GM12878 (cell line): ENCODE results near the gene NR3C1. TPM values are rescaled to one million over a fixed set of nuclear protein-coding genes. Genes with fewer than 3 reads are reported as not detected.

Experiments used
- ATAC-seq: fragments of 200-7000 bp; cut with Tn5 transposase; 3 replicates; pipeline ENCODE4 v1.9.1; 2020; ENCODE audit warnings: mild to moderate bottlenecking, moderate library complexity
- BruUV-seq: library from RNA; stranded (reverse); fragments of 400-500 nt; replicated peaks from 2 replicates; lab custom pipeline; 2021; lab: Mats Ljungman, UMichigan
- CTCF ChIA-PET: fragments of 300-600 bp; sonication (Branson Sonifier 250); formaldehyde crosslinking; extraction: SDS; loops from one replicate; lab custom pipeline; 2021; ENCODE audit warnings: inconsistent platforms; lab: Yijun Ruan, JAX
- POLR2A ChIA-PET: fragments of 350-600 bp; formaldehyde crosslinking; extraction: SDS; loops from one replicate; lab custom pipeline; 2021; ENCODE audit warnings: inconsistent platforms; lab: Charles Lee
- RAD21 ChIA-PET: fragments of 300-600 bp; sonication (Branson Sonifier 250); formaldehyde crosslinking; loops from one replicate; lab custom pipeline; 2023; ENCODE audit warnings: antibody characterized with exemption; ENCODE audit not compliant: unreplicated experiment; lab: Charles Lee
- SMC1A ChIA-PET: fragments of 300-600 bp; sonication (Branson Sonifier 250); formaldehyde crosslinking; loops from one replicate; lab custom pipeline; 2023; ENCODE audit not compliant: unreplicated experiment, uncharacterized antibody; lab: Charles Lee
- DNase-seq: peaks from one replicate; pipeline ENCODE4 v3.0.0-alpha.2; 2011; ENCODE audit warnings: low read depth, low spot score
- FAIRE-seq: peaks from 3 replicates; lab custom pipeline; 2011; peaks lifted over from hg19 to GRCh38; lab: Jason Lieb, UNC
- H2AFZ ChIP-seq: 2 replicates; pipeline ENCODE4 v1.6.0; 2011; ENCODE audit warnings: low read depth, low read length, control low read depth; ENCODE audit not compliant: control insufficient read depth
- H3K27ac ChIP-seq: 2 replicates; pipeline ENCODE4 v1.5.1; 2011; ENCODE audit warnings: control low read depth; ENCODE audit not compliant: control insufficient read depth, insufficient read depth
- H3K27me3 ChIP-seq, 2 experiments: replicated peaks in 1 of 2; 2 replicates each; pipeline versions ENCODE4 v1.6.0 to v1.6.1; 2011; ENCODE audit warnings: low read length in 1 of 2; ENCODE audit not compliant: control insufficient read depth in 2 of 2, insufficient read depth in 2 of 2
- H3K36me3 ChIP-seq, 2 experiments: 2 replicates each; pipeline ENCODE4 v1.5.1; 2011; ENCODE audit warnings: low read length in 1 of 2; ENCODE audit not compliant: control insufficient read depth in 2 of 2, insufficient read depth in 2 of 2
- H3K4me1 ChIP-seq: 2 replicates; pipeline ENCODE4 v1.6.1; 2011; ENCODE audit warnings: mild to moderate bottlenecking, low read length, moderate library complexity, mixed read lengths; ENCODE audit not compliant: control insufficient read depth, insufficient read depth
- H3K4me2 ChIP-seq: 2 replicates; pipeline ENCODE4 v1.6.0; 2011; ENCODE audit warnings: control low read depth; ENCODE audit not compliant: control insufficient read depth, insufficient read depth
- H3K4me3 ChIP-seq: fragments of 200-600 bp; sonication (generic); 2 replicates; pipeline ENCODE4 v1.5.1; 2016
- H3K79me2 ChIP-seq: 2 replicates; pipeline ENCODE4 v1.6.0; 2011; ENCODE audit warnings: low read length; ENCODE audit not compliant: control insufficient read depth, insufficient read depth
- H3K9ac ChIP-seq: 2 replicates; pipeline ENCODE4 v1.8.0; 2011; ENCODE audit warnings: low read length, control low read depth, mixed read lengths; ENCODE audit not compliant: control insufficient read depth, insufficient read depth
- H3K9me3 ChIP-seq: replicated peaks from 3 replicates; pipeline ENCODE4 v1.5.1; 2011; ENCODE audit warnings: mild to moderate bottlenecking, low read length; ENCODE audit not compliant: control insufficient read depth, insufficient read depth
- H4K20me1 ChIP-seq: 2 replicates; pipeline ENCODE4 v1.6.0; 2011; ENCODE audit not compliant: control insufficient read depth, insufficient read depth
- BHLHE40 ChIP-seq, 2 experiments: fragments of 450-650 bp in 1 of 2; IDR thresholded peaks; 2 replicates each; pipeline ENCODE4 v1.6.1; 2011 to 2017; ENCODE audit warnings: low read depth in 2 of 2, borderline replicate concordance in 1 of 2, improper control_type of control experiment in 1 of 2, low read length in 1 of 2, mild to moderate bottlenecking in 1 of 2
- E2F8 ChIP-seq: fragments of 450-650 bp; IDR thresholded peaks from 2 replicates; pipeline ENCODE4 v1.6.1; 2018; ENCODE audit warnings: mild to moderate bottlenecking, low read depth, moderate library complexity; ENCODE audit not compliant: partially characterized antibody
- ELK1 ChIP-seq: IDR thresholded peaks from 2 replicates; pipeline ENCODE4 v1.6.1; 2012; ENCODE audit warnings: low read depth, low read length, improper control_type of control experiment
- ETV6 ChIP-seq, 2 experiments: fragments of 450-650 bp in 1 of 2; IDR thresholded peaks in 1 of 2; conservative IDR thresholded peaks in 1 of 2; 2 replicates each; pipeline ENCODE4 v1.6.1; 2014; ENCODE audit warnings: antibody characterized with exemption in 1 of 2, borderline replicate concordance in 1 of 2, low read depth in 1 of 2, mild to moderate bottlenecking in 1 of 2, moderate library complexity in 1 of 2
- FOS ChIP-seq: IDR thresholded peaks from 3 replicates; pipeline ENCODE4 v1.6.1; 2011; ENCODE audit warnings: borderline replicate concordance; ENCODE audit not compliant: insufficient read length; ENCODE audit errors: extremely low read depth
- IRF4 ChIP-seq: IDR thresholded peaks from 2 replicates; pipeline ENCODE4 v1.6.1; 2011; ENCODE audit warnings: low read depth, low read length
- JUNB ChIP-seq: IDR thresholded peaks from 2 replicates; pipeline ENCODE4 v1.6.1; 2016; ENCODE audit warnings: antibody characterized with exemption, mild to moderate bottlenecking
- MLLT1 ChIP-seq: fragments of 450-650 bp; IDR thresholded peaks from 2 replicates; pipeline ENCODE4 v1.6.1; 2016; ENCODE audit warnings: mild to moderate bottlenecking
- PAX5 ChIP-seq: IDR thresholded peaks from 2 replicates; pipeline ENCODE4 v1.6.1; 2011; ENCODE audit warnings: low read depth, low read length, borderline replicate concordance
- SMAD1 ChIP-seq: fragments of 450-650 bp; IDR thresholded peaks from 2 replicates; pipeline ENCODE4 v1.6.1; 2018; ENCODE audit warnings: mild to moderate bottlenecking, low read depth; ENCODE audit not compliant: partially characterized antibody
- SUZ12 ChIP-seq: fragments of 200-600 bp; sonication (generic); IDR thresholded peaks from one replicate; pipeline ENCODE4 v1.6.1; 2018; ENCODE audit warnings: antibody characterized with exemption, mild to moderate bottlenecking; ENCODE audit not compliant: unreplicated experiment
- TARDBP ChIP-seq: IDR thresholded peaks from 2 replicates; pipeline ENCODE4 v1.6.1; 2016; ENCODE audit warnings: borderline replicate concordance
- TBL1XR1 ChIP-seq: IDR thresholded peaks from 2 replicates; pipeline ENCODE4 v1.6.1; 2012; ENCODE audit warnings: low read depth, low read length, improper control_type of control experiment
- TCF3 ChIP-seq: IDR thresholded peaks from 2 replicates; pipeline ENCODE4 v1.6.1; 2012; ENCODE audit warnings: low read depth, mild to moderate bottlenecking, low read length, borderline replicate concordance; ENCODE audit not compliant: insufficient read depth
- TCF7 ChIP-seq: IDR thresholded peaks from 2 replicates; pipeline ENCODE4 v1.6.1; 2014; ENCODE audit warnings: antibody characterized with exemption, borderline replicate concordance
- YY1 ChIP-seq: IDR thresholded peaks from 2 replicates; pipeline ENCODE4 v1.6.1; 2011; ENCODE audit warnings: low read depth, mild to moderate bottlenecking, low read length
- ZSCAN29 ChIP-seq: fragments of 450-650 bp; IDR thresholded peaks from 2 replicates; pipeline ENCODE4 v1.6.1; 2017; ENCODE audit warnings: mild to moderate bottlenecking, moderate library complexity
- in situ Hi-C: fragments of 300-500 bp; cut with MboI; formaldehyde crosslinking; loops from 9 replicates; pipeline ENCODE4 v1.14.3; 2018; ENCODE audit warnings: mixed read lengths
- intact Hi-C: fragments of 100-400 bp; cut with micrococcal nuclease; formaldehyde crosslinking; loops from one replicate; pipeline ENCODE4 v1.14.2; 2022; ENCODE audit not compliant: unreplicated experiment
- polyA plus RNA-seq, 11 experiments: library from polyadenylated mRNA; depleted of rRNA in 4 of 11; unstranded in 6 of 11; stranded (reverse) in 5 of 11; fragments of >200 nt; fragmentation: Nextera tagmentation in 4 of 11; fragmentation: Illumina TruSeq in 1 of 11; extraction: Ambion mirVana in 4 of 11; extraction: Trizol in 1 of 11; gene quantifications; 1 replicate in 1 of 11; 2 replicates in 10 of 11; pipeline versions ENCODE4 v1.2.1 to v1.2.3, GENCODE V29; 2011 to 2016; ENCODE audit warnings: inconsistent platforms in 2 of 11, missing spikeins in 2 of 11, low read depth in 1 of 11
- total RNA-seq, 4 experiments: library from RNA; depleted of rRNA in 3 of 4; stranded (reverse); fragments of >200 nt in 3 of 4; fragmentation: Illumina TruSeq in 1 of 4; extraction: Trizol in 1 of 4; gene quantifications; 2 replicates each; pipeline versions ENCODE4 v1.2.1 to v1.2.3, GENCODE V29; 2013 to 2021

Gene NR3C1
- total and polyA plus RNA-seq, 10 of the 15 experiments (the other 5 are each of a cell fraction or from before 2014, with no cell fraction given), result 49.7 to 141 (median 109) TPM

- intact Hi-C loops (no loop called here), in situ Hi-C loops (no loop called here)
- no peak for DNase-seq
- Histone ChIP-seq H3K4me2 (peak overlapping the region; percentile 60), H3K36me3 (peaks cover 2 to 7% of the 10 kb centered on the region in 2 experiments), H3K9ac (no peak overlapping the region), H3K27ac (no peak overlapping the region), H2AFZ (no peak overlapping the region), H3K27me3 (no peaks in the 10 kb centered on the region), H3K9me3 (peaks cover 6% of the 10 kb centered on the region; the same call in 2 of the 3 replicates), H3K4me3 (0 out of 2 replicates have a peak overlapping the region, but pooled peaks have one; percentile 2), H3K4me1 (peaks cover 20% of the 10 kb centered on the region), H4K20me1 (peaks cover 4% of the 10 kb centered on the region; the same call in 1 of the 2 replicates), H3K79me2 (peaks cover 98% of the 10 kb centered on the region)
- ChIA-PET CTCF (interaction anchor here (1.1 to 1.9 kb wide), 8 partner anchors 9 to 151 kb away, joined by 3 to 6 read pairs (median 4); no protein-coding TSS in a partner anchor), SMC1A (interaction anchor here (0.6 to 6.4 kb wide), 32 partner anchors 10 to 610 kb away, joined by 3 to 35 read pairs (median 3); no protein-coding TSS in a partner anchor), POLR2A (interaction anchor here (0.8 to 2.6 kb wide), 8 partner anchors 10 to 357 kb away, joined by 3 to 11 read pairs (median 4); no protein-coding TSS in a partner anchor), RAD21 (interaction anchor here (0.6 to 2.4 kb wide), 13 partner anchors 9 to 357 kb away, joined by 3 to 10 read pairs (median 4); no protein-coding TSS in a partner anchor)
- ATAC-seq, result peak; percentile 33
- no peak for FAIRE-seq
- BruUV-seq, result no TSS peak
- TF ChIP-seq TCF3 (no peak), TCF7 (no peak), PAX5 (no peak), FOS (no peak), BHLHE40 (IDR thresholded peaks at IDR 0.05; ENCODE audit: borderline replicate concordance in 1 of 2, low read depth in 2 of 2, low read length in 1 of 2) (no peak), JUNB (no peak), TBL1XR1 (no peak), SUZ12 (no peak), ETV6 (conservative IDR thresholded peaks at IDR 0.05 in 1 of 2, IDR thresholded peaks at IDR 0.05 in 1 of 2; ENCODE audit: borderline replicate concordance in 1 of 2, low read depth in 1 of 2) (no peak), ELK1 (no peak), E2F8 (no peak), TARDBP (no peak), MLLT1 (no peak), ZSCAN29 (no peak), SMAD1 (no peak), IRF4 (no peak), YY1 (no peak)
Measured at GRCh38 chr5:143360755-143361154, 42.7 kb downstream of the NR3C1 start.
